NB4 (cell line): ENCODE data around the gene CCM2.

Experiments
- CTCF ChIP-seq: IDR thresholded peaks from one replicate; pipeline ENCODE4 v1.5.1; 2012; ENCODE audit warnings: low read depth, low read length
- POLR2A ChIP-seq: IDR thresholded peaks from 2 replicates; pipeline ENCODE4 v1.6.1; 2011; ENCODE audit warnings: mild to moderate bottlenecking; ENCODE audit not compliant: insufficient read length; ENCODE audit errors: extremely low read depth

GRCh38 chr7:45092100-45092930 is 92.3 kb downstream of the CCM2 start:
- TF ChIP-seq POLR2A: no peak
- no peak for TF ChIP-seq CTCF
